Psoas muscle (tissue), 8 donors: ENCODE data around the gene HNRNPL. TPM values are rescaled to one million over a fixed set of nuclear protein-coding genes. Genes with fewer than 3 reads are reported as not detected.
"Not testable (repeated sequence)": the region's sequence is repeated elsewhere in the genome, so short reads cannot be mapped to it uniquely, and the experiment has no call there.

Experiments
- ATAC-seq, 4 donors: fragments of 200-7000 bp; cut with Tn5 transposase; one replicate each; pipeline ENCODE4 v1.9.1; 2020; ENCODE audit warnings: moderate library complexity in 3 of 4, mild to moderate bottlenecking in 2 of 4
- DNase-seq, 2 donors: peaks; one replicate each; pipeline ENCODE4 v3.0.0-alpha.2; 2020
- H3K27ac ChIP-seq: fragments of 200-600 bp; one replicate; pipeline ENCODE4 v1.8.0; 2022
- H3K27me3 ChIP-seq, 3 donors: fragments of 200-600 bp in 1 of 3; one replicate each; pipeline versions ENCODE4 v1.6.1 to v1.8.0; 2013 to 2022; ENCODE audit warnings: low read length in 2 of 3, mild to moderate bottlenecking in 2 of 3, moderate library complexity in 1 of 3; ENCODE audit not compliant: insufficient read depth in 3 of 3
- H3K36me3 ChIP-seq, 2 donors: fragments of 200-600 bp in 1 of 2; one replicate each; pipeline versions ENCODE4 v1.6.1 to v1.8.0; 2013 to 2022; ENCODE audit warnings: low read depth in 1 of 2, mild to moderate bottlenecking in 1 of 2, moderate library complexity in 1 of 2; ENCODE audit not compliant: insufficient read depth in 1 of 2
- H3K4me1 ChIP-seq: fragments of 200-600 bp; one replicate; pipeline ENCODE4 v1.8.0; 2022
- H3K4me3 ChIP-seq: fragments of 200-600 bp; one replicate; pipeline ENCODE4 v1.8.0; 2022; ENCODE audit warnings: mild to moderate bottlenecking
- H3K9me3 ChIP-seq: fragments of 200-600 bp; one replicate; pipeline ENCODE4 v1.8.0; 2022
- CTCF ChIP-seq: fragments of 200-600 bp; IDR thresholded peaks from one replicate; pipeline ENCODE4 v1.8.0; 2022; ENCODE audit warnings: antibody characterized with exemption
- WGBS, 3 donors: extraction: QIAGEN DNeasy Blood & Tissue Kit; methylation state at CpG; one replicate each; pipeline versions ENCODE4 v1.1.6 to v1.1.7; 2013; 5-methylcytosine and 5-hydroxymethylcytosine counted together
- intact Hi-C, 2 donors: fragments of 100-400 bp; cut with DNase I; formaldehyde crosslinking; loops; one replicate each; pipeline versions ENCODE4 v1.11.0 to v1.14.2; 2022
- polyA plus RNA-seq, 3 donors: library from polyadenylated mRNA; stranded (reverse); fragments of 200-250 nt; gene quantifications; one replicate each; pipeline ENCODE4 v1.2.3, GENCODE V29; 2013
- total RNA-seq, 4 donors: library from RNA; stranded (reverse); fragmentation: NEBNext Ultra II Directional in 2 of 4; extraction: Animal tissue kit (Norgen Biotek cat#: 25700) in 2 of 4; gene quantifications; one replicate each; pipeline versions ENCODE4 v1.2.1 to v1.2.4, GENCODE V29; 2021 to 2023
- donor health status: healthy with polysubstance abuse.
- donor health status: DM: no; HTN: no; CAD: no; lungs with moderate emphysema.
- donor health status: Bipolar disorder and iron deficiency.
- donor health status: healthy.
- donor health status: DM: yes; HTN: yes; CAD: no.
- donor health status: DM: no; HTN: no; CAD: no.
- donor health status: DM: no; HTN: no; CAD: no.
- donor health status: DM: yes; HTN: yes; CAD: no.

HNRNPL gene
- total and polyA plus RNA-seq, 7 donors = 109 to 229 (median 191) TPM

- no peak overlapping the region for H3K27ac ChIP-seq
- no peaks in the 10 kb centered on the region for H3K36me3 ChIP-seq
- DNase-seq (no peak), ATAC-seq (no peak)
- no peaks in the 10 kb centered on the region for H3K4me1 ChIP-seq
- H3K27me3 ChIP-seq = no peaks in the 10 kb centered on the region
- intact Hi-C loops = loop anchor here in 1 of 2 donors (2.0 kb wide), 1 partner anchor 21 kb away; no protein-coding TSS in a partner anchor
- no peak for TF ChIP-seq CTCF
- H3K9me3 ChIP-seq = no peaks in the 10 kb centered on the region
- H3K4me3 ChIP-seq = no peak overlapping the region
- WGBS, 3 donors = 80 to 92% (median 85%) methylated on average over 4 of the region's 4 CpGs
Observed at GRCh38 chr19:38795549-38795948, 54.2 kb downstream of the HNRNPL start.

GRCh38 chr19:38793671-38794070 is 56.1 kb downstream of the HNRNPL start:
- intact Hi-C loops = loop anchor here in 1 of 2 donors (2.0 kb wide), 1 partner anchor 19 kb away; no protein-coding TSS in a partner anchor
- Histone ChIP-seq H3K4me1 (no peaks in the 10 kb centered on the region), H3K27me3 (no peaks in the 10 kb centered on the region), H3K36me3 (no peaks in the 10 kb centered on the region), H3K4me3 (no peak overlapping the region), H3K27ac (no peak overlapping the region), H3K9me3 (no peaks in the 10 kb centered on the region)
- peak in 1 of 2 donors; percentile 30 for DNase-seq
- no peak for ATAC-seq
- WGBS, 3 donors = 86 to 90% (median 89%) methylated on average over 5 of the region's 5 CpGs
- TF ChIP-seq CTCF = no peak

GRCh38 chr19:38793177-38793576 is 56.6 kb downstream of the HNRNPL start:
- Histone ChIP-seq H3K36me3 (no peaks in the 10 kb centered on the region), H3K9me3 (no peaks in the 10 kb centered on the region), H3K27ac (no peak overlapping the region), H3K4me3 (peak overlapping the region; percentile 21), H3K27me3 (no peaks in the 10 kb centered on the region), H3K4me1 (no peaks in the 10 kb centered on the region)
- 55 to 66% (median 61%) methylated on average over 8 of the region's 8 CpGs for WGBS, 3 donors
- DNase-seq (no peak), ATAC-seq (no peak)
- intact Hi-C loops = no loop called here
- TF ChIP-seq CTCF = no peak

GRCh38 chr19:38792250-38793111 is 57.3 kb downstream of the HNRNPL start:
- H3K27me3 ChIP-seq = no peaks in the 10 kb centered on the region
- intact Hi-C loops = no loop called here
- DNase-seq = peak; percentile 44 to 78
- H3K27ac ChIP-seq = no peak overlapping the region
- H3K4me1 ChIP-seq = no peaks in the 10 kb centered on the region
- peak; percentile 14 to 48 (median 24) for ATAC-seq
- TF ChIP-seq CTCF = peak; percentile 1
- H3K9me3 ChIP-seq = no peaks in the 10 kb centered on the region
- 20 to 23% (median 23%) methylated on average over 55 to 64 of the region's 71 CpGs for WGBS, 3 donors
- no peaks in the 10 kb centered on the region for H3K36me3 ChIP-seq
- H3K4me3 ChIP-seq = peak overlapping the region; percentile 21

GRCh38 chr19:38791451-38792064 is 58.2 kb downstream of the HNRNPL start:
- intact Hi-C loops, H3K36me3 ChIP-seq, H3K9me3 ChIP-seq, DNase-seq, H3K27ac ChIP-seq, H3K4me1 ChIP-seq, H3K27me3 ChIP-seq: not testable (repeated sequence)
- peak; percentile 62 to 86 (median 80) for ATAC-seq
- H3K4me3 ChIP-seq = peak overlapping the region; percentile 46
- WGBS, 3 donors = no CpG with 5 or more reads among the region's 40 CpGs

- H3K9me3 ChIP-seq, intact Hi-C loops, H3K27me3 ChIP-seq, ATAC-seq, H3K36me3 ChIP-seq, H3K27ac ChIP-seq, H3K4me1 ChIP-seq, DNase-seq: not testable (repeated sequence)
- 61 to 74% (median 68%) methylated on average over 10 to 19 of the region's 49 CpGs for WGBS, 3 donors
- H3K4me3 ChIP-seq = peak overlapping the region; percentile 46
Observed at GRCh38 chr19:38790507-38791403, 59.0 kb downstream of the HNRNPL start.
